MM.1S (cell line): ENCODE measurements around the gene ZNF680.

ENCODE experiments used
- CTCF ChIP-seq: fragments of 300-600 bp; sonication (generic); IDR thresholded peaks from 2 replicates; pipeline ENCODE4 v1.5.1; 2016; ENCODE audit warnings: antibody characterized with exemption, low read length, mixed read lengths
- EZH2 ChIP-seq: fragments of 300-600 bp; sonication (generic); optimal IDR thresholded peaks from 2 replicates; pipeline ENCODE3; 2017; ENCODE audit warnings: low read depth, mild to moderate bottlenecking, antibody characterized with exemption, low read length, mixed read lengths
- EZH2phosphoT487 ChIP-seq: fragments of 300-600 bp; sonication (generic); IDR thresholded peaks from 2 replicates; pipeline ENCODE4 v1.6.1; 2018; ENCODE audit warnings: antibody characterized with exemption, low read length

GRCh38 chr7:64611717-64612116 is 48.8 kb upstream of the ZNF680 start:
- TF ChIP-seq CTCF (no peak), EZH2 (no peak), EZH2phosphoT487 (no peak)
